HFFc6 (cell line): ENCODE measurements around the gene SPAG8. TPM values are rescaled to one million over a fixed set of nuclear protein-coding genes. Genes with fewer than 3 reads are reported as not detected.

ENCODE experiments used
- DNase-seq: peaks from one replicate; pipeline ENCODE4 v3.0.0-alpha.2; 2018
- H3K27ac Mint-ChIP-seq: 2 replicates; pipeline ENCODE4 v1.8.0; 2020; ENCODE audit warnings: mild to moderate bottlenecking, mixed read lengths
- H3K27me3 Mint-ChIP-seq: 2 replicates; pipeline ENCODE4 v1.8.0; 2021; ENCODE audit warnings: mild to moderate bottlenecking, moderate library complexity, mixed read lengths; ENCODE audit not compliant: insufficient read depth
- H3K36me3 Mint-ChIP-seq: 2 replicates; pipeline ENCODE4 v1.8.0; 2021; ENCODE audit warnings: low read depth, mixed read lengths
- H3K4me1 Mint-ChIP-seq: 2 replicates; pipeline ENCODE4 v1.8.0; 2020; ENCODE audit warnings: low read depth, mixed read lengths
- H3K4me3 Mint-ChIP-seq: 2 replicates; pipeline ENCODE4 v1.8.0; 2020; ENCODE audit warnings: mild to moderate bottlenecking, moderate library complexity, mixed read lengths
- H3K9me3 Mint-ChIP-seq: 2 replicates; pipeline ENCODE4 v1.8.0; 2020; ENCODE audit warnings: mild to moderate bottlenecking, mixed read lengths
- total RNA-seq, 6 experiments: library from RNA; stranded (reverse); fragmentation: NEBNext Ultra II Directional; extraction: Animal tissue kit (Norgen Biotek cat#: 25700); gene quantifications; 2 replicates in 1 of 6; 3 replicates in 5 of 6; pipeline ENCODE4 v1.2.3, GENCODE V29; 2021
- TF ChIP-seq, protein P1 (sequence below): fragments of 200-600 bp; sonication (generic); IDR thresholded peaks from 2 replicates; pipeline ENCODE4 v1.5.0; 2021; ENCODE audit warnings: antibody characterized with exemption, mild to moderate bottlenecking

SPAG8 gene
- total RNA-seq, 6 experiments from 2014 or later, result 0.80 to 1.7 (median 1.2) TPM

DNA sequence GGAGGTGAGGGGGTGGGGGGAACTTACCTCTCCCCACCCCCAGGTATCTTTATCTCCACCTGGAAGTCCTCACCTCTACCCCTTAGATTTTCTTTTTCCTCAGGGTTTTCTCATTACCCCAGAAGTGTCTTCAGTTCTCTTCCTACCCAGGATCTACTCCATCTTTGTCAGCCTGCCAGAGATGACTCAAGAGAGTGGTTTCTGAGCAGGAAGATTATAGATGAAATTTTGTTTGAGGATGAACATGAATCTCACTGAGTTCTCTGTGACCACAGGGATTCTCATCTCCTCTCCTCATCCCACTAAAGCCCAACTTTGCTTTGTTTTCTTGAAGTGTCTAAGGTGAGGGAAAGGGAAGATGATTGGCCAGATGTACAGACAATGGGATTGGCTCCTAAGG, 8.0 kb upstream of the SPAG8 start:
- Mint-ChIP-seq H3K27ac (peak overlapping the region; percentile 38; the same call in 1 of the 2 replicates), H3K9me3 (no peaks in the 10 kb centered on the region), H3K4me1 (peaks cover 29% of the 10 kb centered on the region), H3K27me3 (peaks cover 6% of the 10 kb centered on the region; the same call in 1 of the 2 replicates), H3K4me3 (no peak overlapping the region), H3K36me3 (no peaks in the 10 kb centered on the region)
- TF ChIP-seq, protein P1, sequence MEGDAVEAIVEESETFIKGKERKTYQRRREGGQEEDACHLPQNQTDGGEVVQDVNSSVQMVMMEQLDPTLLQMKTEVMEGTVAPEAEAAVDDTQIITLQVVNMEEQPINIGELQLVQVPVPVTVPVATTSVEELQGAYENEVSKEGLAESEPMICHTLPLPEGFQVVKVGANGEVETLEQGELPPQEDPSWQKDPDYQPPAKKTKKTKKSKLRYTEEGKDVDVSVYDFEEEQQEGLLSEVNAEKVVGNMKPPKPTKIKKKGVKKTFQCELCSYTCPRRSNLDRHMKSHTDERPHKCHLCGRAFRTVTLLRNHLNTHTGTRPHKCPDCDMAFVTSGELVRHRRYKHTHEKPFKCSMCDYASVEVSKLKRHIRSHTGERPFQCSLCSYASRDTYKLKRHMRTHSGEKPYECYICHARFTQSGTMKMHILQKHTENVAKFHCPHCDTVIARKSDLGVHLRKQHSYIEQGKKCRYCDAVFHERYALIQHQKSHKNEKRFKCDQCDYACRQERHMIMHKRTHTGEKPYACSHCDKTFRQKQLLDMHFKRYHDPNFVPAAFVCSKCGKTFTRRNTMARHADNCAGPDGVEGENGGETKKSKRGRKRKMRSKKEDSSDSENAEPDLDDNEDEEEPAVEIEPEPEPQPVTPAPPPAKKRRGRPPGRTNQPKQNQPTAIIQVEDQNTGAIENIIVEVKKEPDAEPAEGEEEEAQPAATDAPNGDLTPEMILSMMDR, result no peak
- DNase-seq, result peak; percentile 77

DNA sequence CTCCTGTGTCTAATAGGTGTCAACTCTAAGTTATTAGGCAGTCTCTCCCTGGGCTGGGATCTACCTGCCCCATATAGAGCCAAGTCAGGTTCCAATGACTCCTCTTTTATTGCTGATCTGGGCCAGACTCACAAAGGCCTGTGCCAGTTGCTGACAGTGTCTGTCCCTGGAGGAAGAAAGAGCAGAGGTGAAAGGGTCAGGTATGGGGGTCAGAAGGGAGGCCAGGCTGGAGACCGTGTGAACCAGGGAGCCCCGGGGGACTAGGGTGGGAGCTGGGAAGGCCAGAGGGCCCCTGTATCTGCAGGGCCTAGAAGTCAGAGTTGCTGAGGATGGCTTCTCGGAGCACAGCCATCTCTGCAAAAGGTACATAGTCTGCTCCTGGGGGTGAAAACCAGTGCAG, 6.3 kb upstream of the SPAG8 start:
- no peaks in the 10 kb centered on the region for H3K9me3 Mint-ChIP-seq
- DNase-seq, result no peak
- H3K27ac Mint-ChIP-seq, result no peak overlapping the region
- no peaks in the 10 kb centered on the region for H3K36me3 Mint-ChIP-seq
- peaks cover 6% of the 10 kb centered on the region; the same call in 1 of the 2 replicates for H3K27me3 Mint-ChIP-seq
- H3K4me3 Mint-ChIP-seq, result no peak overlapping the region
- TF ChIP-seq, protein P1, result no peak
- peaks cover 39% of the 10 kb centered on the region for H3K4me1 Mint-ChIP-seq

DNA sequence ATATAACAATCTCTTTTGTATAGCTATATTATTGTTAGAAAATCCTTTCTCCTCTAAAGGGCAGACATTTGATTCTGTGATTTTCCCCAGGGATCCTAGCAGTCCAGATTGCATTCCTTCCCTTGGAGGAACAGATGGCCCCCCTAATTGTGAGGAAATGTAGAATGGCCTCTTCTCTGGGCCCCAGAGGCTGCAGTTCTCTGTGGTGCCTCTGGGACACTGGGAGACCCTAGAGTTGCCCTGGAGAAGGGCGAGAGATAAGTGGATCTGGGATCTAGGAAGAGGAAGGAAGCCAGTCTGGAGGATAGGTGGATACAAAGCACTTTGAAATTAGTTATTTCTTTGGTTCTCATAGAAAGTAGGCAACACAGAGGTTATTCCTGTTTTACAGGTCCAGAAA, 4.6 kb upstream of the SPAG8 start:
- TF ChIP-seq, protein P1, result peak; percentile 30; the same call in 1 of the 2 replicates
- Mint-ChIP-seq H3K4me3 (no peak overlapping the region), H3K27me3 (peaks cover 9% of the 10 kb centered on the region; the same call in 1 of the 2 replicates), H3K36me3 (no peaks in the 10 kb centered on the region), H3K27ac (no peak overlapping the region), H3K4me1 (peaks cover 46% of the 10 kb centered on the region), H3K9me3 (no peaks in the 10 kb centered on the region)
- DNase-seq, result no peak

DNA sequence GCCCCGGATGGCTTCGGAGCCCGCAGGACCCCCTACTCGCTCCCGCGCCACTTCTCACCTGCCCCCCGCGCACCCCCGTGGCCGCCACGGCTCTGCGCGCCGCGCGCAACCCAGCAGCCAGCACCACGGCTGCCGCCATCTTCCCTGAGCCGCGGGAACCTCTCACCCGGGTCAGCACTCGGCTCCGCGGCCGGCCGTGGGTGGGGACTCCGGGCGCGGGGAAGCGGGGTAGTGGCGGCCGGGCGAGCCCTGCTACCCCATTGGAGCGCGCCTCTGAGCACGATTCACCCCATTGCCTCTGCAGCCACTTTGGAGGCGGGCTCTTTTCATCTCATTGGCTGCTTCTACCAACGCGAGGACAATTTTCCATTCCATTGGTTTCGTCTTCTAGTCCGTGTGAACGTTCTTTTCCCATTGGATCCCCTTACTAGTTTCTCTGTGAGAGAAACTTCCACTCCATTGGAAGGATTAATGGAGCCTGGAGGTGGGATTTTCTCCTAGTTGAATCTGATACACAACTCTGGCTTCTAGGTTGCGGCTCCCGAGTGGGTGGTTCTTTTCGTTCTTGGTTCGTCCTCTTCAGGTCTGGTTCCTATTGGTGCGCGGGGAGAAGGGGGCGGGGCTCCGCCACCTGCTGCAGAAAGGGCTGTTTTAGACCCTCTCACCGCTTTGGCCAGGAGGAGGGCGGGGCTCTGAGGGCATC, 2.9 kb upstream of the SPAG8 start, which contains the start of gene HINT2:
Gene HINT2 (minus strand): TSS at position 202 of the 703 bp plus-strand sequence. CDS start 63 bp downstream, at position 139.
- no peaks in the 10 kb centered on the region for H3K9me3 Mint-ChIP-seq
- H3K27ac Mint-ChIP-seq, result peak within 1 kb of the TSS; percentile 87
- TF ChIP-seq, protein P1, result no peak
- peak; percentile 100 for DNase-seq
- peaks cover 8% of the 10 kb centered on the region; the same call in 1 of the 2 replicates for H3K27me3 Mint-ChIP-seq
- H3K36me3 Mint-ChIP-seq, result no peaks in the 10 kb centered on the region
- H3K4me1 Mint-ChIP-seq, result peaks cover 50% of the 10 kb centered on the region
- peak within 1 kb of the TSS; percentile 91 for H3K4me3 Mint-ChIP-seq

DNA sequence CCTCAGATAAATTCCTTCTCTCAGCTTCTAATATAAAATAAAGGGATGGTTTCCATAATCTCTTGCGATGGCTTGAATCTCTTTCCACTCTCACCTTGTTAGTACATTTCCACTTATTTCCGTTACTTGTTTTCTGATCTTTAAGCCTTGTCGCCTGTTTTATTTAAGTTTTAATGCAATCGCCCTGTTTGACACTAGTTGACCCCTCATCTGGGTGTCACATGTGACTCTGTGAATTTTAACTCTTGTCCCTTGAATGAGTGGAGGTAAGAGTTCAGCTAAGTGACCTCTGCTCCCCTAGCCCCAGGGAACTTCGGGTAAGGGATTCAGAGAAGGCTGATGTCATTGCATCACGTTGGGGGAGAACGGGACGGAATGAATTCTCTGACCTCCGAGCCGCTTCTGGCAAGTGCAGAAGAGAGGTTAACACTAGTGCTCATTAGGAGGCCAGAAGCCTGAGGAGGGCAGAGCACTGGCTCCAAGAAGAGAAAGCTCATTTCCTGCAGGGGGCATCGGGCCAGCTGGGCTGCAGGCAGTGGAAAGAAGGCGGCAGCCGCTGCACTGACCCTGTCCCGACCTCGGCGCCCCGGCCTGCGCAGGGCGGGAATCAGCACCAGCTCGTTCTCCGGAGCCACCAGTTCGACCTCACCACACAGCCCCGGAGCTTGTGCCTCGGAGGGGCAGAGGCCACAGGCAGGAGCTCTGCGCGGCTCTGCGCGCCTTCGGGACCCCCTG, 2.2 kb upstream of the SPAG8 start:
- H3K27me3 Mint-ChIP-seq, result peaks cover 8% of the 10 kb centered on the region; the same call in 1 of the 2 replicates
- peak overlapping the region; percentile 91 for H3K4me3 Mint-ChIP-seq
- H3K27ac Mint-ChIP-seq, result peak overlapping the region; percentile 87
- TF ChIP-seq, protein P1, result peak; percentile 67
- peaks cover 46% of the 10 kb centered on the region for H3K4me1 Mint-ChIP-seq
- DNase-seq, result peak; percentile 58
- no peaks in the 10 kb centered on the region for H3K36me3 Mint-ChIP-seq
- H3K9me3 Mint-ChIP-seq, result no peaks in the 10 kb centered on the region
